GM08714 (cell line): ENCODE measurements around the gene CYP26C1.

Experiments
- H3K4me3 ChIP-seq: fragments of 200-500 bp; sonication (Bioruptor generic); 2 replicates; pipeline ENCODE4 v1.5.1; 2014; ENCODE audit warnings: mild to moderate bottlenecking, low read length, inconsistent platforms
- ZNF274 ChIP-seq: IDR thresholded peaks from 2 replicates; pipeline ENCODE4 v1.6.1; 2012; ENCODE audit warnings: mild to moderate bottlenecking, low read depth, low read length

The CYP26C1 gene

DNA sequence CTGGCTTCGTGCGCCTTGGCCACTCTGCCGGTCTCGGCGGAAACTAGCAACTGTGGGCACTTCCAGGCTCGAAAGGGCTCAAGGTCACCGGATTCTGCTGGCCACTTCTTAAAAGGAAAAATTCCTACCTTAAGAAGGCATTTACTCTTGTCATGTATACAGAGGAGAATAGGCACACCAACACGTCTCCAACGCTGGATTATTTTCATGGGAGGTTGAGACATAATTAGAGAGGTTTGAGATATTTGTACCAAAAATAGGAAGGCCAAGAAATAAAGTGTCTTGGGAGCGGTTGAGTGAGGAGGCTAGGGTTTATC is 8.6 kb downstream of the CYP26C1 start:
- TF ChIP-seq ZNF274, result no peak

DNA sequence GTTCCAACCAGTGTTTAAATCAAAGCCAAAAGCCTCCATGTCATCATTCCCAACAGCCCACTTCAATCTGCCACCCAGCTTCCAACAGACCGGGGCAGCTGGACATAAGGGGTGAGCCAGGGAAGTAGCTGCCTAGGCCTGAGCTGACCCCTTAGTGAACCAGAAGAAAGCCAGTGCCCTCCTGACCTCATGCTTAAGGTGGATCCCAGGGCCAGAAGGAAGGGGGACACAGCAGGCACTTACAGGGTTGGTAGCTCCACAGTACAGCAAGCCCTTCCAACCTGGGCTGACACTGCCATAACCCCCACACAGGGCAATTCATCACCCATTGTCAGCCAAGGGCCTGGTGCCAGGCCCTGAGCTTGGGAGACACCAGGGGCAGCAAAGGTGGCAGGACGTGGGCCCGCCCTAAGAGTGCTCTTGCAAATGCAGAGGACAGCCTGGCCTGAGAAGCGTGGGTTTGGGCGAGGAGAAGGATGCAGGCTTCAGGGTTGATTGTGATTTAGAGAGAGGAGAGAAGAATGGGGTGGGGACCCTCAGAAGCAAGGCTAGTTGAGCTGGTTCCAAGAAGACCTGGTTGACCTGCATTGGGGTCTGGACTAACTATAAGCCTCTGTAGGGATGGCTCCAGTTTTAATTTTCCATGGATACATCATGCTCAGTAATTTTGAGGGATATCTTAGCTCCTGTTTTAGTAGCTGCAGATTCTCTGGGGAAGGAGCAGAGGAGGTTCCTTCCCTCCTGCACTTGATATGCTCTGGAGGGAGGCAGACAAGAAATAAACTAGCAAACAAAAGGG is 10.0 kb downstream of the CYP26C1 start:
- no peak for TF ChIP-seq ZNF274
- no peak overlapping the region for H3K4me3 ChIP-seq

More for the DNA sequence above, 8.6 kb downstream of the CYP26C1 start:
- no peak overlapping the region for H3K4me3 ChIP-seq

DNA sequence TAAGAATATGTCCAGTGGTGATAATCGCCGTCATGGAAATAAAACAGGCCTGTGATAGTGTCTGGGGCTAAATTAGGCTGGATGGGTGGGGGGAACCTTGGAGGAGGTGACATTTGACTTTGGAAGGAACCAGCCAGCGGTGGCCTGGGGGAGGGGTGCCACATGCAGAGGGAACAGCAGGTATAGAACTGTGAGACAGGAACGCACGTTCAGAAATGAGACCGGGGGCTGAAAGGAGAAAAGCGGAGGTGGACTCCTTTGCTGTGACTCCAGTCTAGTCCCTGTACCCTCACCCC is 10.5 kb downstream of the CYP26C1 start:
- no peak overlapping the region for H3K4me3 ChIP-seq
- no peak for TF ChIP-seq ZNF274

DNA sequence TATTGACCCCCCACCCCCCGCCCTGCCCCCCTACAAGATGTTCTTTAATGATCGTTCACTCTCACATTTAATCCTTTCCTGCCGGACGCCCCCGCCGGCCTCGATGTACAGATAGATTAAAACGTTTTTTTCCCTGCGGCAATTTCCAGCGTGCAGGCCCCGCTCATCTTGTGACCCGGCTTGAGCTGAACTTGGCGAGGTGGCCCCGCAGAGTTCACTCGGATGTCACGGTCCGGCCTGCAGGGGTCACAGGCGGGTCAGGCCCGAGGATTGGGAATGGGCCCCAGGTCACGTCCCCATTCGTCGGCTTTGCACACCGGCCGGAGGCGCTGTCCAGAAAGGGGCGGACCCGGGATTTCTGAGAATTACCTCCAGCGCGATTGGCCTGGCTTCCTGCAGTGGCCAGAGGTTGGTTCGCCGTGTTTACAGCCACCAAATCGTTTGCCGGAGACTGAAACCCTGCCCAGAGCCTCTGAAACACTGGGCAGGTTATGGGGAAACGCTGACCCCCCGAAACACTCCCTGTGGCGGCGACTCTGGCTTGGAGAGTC is 11.2 kb downstream of the CYP26C1 start:
- H3K4me3 ChIP-seq, result peak overlapping the region; percentile 2; the same call in 1 of the 2 replicates
- TF ChIP-seq ZNF274, result no peak

DNA sequence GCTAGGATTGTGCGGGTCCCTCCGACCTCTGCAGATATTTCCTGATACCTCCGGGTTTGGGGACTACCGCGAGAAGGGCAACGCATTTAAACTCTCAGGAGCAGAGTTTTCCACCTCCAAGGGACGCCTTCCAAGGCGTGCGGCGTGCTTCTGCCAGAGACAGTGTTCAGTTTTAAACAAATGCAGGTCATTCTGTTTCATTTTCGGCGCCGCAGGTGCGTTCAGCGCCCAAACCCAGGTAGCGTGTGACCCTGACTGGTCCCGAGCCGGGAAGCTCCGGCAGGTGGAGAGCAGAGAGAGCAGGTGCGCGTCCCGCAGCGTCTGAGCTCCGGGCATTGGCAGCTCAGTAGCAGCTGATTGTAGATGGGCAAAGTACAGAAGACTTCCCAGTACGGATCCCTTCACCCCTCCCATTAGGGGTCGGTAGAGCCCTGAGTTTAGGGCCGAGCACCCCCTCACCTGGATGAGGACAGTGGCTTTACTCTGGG is 11.7 kb downstream of the CYP26C1 start:
- H3K4me3 ChIP-seq, result peak overlapping the region; percentile 2; the same call in 1 of the 2 replicates
- no peak for TF ChIP-seq ZNF274

DNA sequence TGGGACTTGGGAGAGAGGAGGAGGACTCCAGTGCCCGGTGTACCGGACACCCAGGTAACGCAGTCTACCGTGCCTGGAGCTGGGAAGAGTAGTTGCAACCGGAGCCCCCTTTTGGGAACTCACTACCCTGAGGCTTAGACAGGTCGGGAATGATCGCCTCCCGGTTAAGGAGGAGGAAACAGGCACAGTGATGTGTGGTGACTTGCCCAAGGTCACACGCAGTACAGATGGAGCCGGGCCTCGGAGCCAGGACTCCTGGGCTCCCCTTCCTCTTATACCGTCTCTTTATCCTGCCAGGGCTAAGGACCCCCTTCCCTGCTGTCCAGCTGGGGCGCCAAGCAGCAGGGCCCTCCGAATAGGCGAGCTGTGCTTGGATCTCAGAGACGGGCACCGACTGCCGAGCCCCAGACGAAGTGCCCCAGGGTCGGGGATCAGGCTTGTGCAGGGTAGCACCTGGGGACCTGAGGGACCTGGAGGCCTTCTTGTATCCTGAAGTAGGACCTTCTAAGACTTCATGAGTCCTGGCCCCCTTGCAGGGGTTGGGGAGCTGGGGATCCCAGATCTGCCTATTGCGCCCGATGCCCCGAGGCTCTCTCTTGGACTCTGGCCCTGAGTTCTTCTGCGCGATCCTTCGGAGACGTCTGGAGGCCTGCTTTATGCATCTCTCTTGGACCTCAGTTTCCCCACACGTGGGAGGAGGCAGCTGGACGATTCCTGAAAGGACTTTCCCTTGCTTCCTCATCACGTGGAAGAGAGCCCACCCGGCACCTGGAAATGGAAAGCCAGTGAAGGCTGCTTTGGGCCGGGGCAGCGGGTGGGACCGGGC is 12.3 kb downstream of the CYP26C1 start:
- peak overlapping the region; percentile 22 for H3K4me3 ChIP-seq
- no peak for TF ChIP-seq ZNF274

DNA sequence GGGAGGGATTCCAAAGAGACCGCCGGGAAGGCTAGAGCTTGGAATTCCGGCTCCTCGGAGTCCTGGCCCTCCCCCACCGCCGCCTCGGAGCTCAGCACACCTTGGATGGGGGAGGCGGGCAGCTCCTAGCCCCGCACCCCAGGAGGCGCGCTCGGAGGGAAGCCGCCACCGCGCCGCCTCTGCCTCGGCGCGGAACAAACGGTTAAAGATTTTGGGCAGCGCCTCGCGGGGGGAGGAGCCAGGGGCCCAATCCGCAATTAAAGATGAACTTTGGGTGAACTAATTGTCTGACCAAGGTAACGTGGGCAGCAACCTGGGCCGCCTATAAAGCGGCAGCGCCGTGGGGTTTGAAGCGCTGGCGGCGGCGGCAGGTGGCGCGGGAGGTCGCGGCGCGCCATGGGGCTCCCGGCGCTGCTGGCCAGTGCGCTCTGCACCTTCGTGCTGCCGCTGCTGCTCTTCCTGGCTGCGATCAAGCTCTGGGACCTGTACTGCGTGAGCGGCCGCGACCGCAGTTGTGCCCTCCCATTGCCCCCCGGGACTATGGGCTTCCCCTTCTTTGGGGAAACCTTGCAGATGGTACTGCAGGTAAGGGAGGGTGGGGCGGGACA is 13.0 kb downstream of the CYP26C1 start, which contains the start of gene CYP26A1:
TSS of gene CYP26A1 (plus strand) at position 355 of the 608 bp plus-strand sequence. CDS start at position 397, 42 bp downstream.
- TF ChIP-seq ZNF274, result no peak
- H3K4me3 ChIP-seq, result peak within 1 kb of the TSS; percentile 22

DNA sequence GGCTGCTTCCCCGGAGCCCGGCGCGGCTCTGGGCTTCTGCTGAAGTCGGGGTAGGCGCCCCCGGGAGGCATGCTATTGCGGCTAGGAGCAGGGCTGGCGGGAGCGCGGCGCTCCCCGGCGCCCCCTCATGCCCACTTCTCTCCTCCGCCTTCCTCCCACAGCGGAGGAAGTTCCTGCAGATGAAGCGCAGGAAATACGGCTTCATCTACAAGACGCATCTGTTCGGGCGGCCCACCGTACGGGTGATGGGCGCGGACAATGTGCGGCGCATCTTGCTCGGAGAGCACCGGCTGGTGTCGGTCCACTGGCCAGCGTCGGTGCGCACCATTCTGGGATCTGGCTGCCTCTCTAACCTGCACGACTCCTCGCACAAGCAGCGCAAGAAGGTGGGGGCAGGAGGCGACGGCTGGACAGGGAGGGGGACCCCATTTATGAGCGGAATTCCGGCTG is 13.6 kb downstream of the CYP26C1 start:
- no peak for TF ChIP-seq ZNF274
- no peak overlapping the region; the same call in 1 of the 2 replicates for H3K4me3 ChIP-seq

DNA sequence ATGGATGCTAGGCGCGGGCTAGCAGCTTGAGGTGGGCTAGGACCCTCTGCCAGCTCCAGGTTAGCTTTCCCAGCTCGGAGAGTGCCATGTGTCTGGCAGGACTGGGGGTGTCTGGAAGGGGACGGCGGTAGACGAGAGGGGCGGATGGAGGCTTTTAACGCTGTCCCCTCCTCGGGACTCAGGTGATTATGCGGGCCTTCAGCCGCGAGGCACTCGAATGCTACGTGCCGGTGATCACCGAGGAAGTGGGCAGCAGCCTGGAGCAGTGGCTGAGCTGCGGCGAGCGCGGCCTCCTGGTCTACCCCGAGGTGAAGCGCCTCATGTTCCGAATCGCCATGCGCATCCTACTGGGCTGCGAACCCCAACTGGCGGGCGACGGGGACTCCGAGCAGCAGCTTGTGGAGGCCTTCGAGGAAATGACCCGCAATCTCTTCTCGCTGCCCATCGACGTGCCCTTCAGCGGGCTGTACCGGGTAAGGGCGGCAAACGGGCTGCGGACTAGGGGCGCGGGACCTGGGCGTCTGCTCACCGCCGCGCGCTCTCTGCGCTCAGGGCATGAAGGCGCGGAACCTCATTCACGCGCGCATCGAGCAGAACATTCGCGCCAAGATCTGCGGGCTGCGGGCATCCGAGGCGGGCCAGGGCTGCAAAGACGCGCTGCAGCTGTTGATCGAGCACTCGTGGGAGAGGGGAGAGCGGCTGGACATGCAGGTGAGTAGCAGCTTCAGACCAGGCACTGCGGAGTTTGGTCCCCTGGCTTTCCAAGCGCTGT is 14.2 kb downstream of the CYP26C1 start:
- TF ChIP-seq ZNF274, result no peak
- H3K4me3 ChIP-seq, result no peak overlapping the region; the same call in 1 of the 2 replicates

DNA sequence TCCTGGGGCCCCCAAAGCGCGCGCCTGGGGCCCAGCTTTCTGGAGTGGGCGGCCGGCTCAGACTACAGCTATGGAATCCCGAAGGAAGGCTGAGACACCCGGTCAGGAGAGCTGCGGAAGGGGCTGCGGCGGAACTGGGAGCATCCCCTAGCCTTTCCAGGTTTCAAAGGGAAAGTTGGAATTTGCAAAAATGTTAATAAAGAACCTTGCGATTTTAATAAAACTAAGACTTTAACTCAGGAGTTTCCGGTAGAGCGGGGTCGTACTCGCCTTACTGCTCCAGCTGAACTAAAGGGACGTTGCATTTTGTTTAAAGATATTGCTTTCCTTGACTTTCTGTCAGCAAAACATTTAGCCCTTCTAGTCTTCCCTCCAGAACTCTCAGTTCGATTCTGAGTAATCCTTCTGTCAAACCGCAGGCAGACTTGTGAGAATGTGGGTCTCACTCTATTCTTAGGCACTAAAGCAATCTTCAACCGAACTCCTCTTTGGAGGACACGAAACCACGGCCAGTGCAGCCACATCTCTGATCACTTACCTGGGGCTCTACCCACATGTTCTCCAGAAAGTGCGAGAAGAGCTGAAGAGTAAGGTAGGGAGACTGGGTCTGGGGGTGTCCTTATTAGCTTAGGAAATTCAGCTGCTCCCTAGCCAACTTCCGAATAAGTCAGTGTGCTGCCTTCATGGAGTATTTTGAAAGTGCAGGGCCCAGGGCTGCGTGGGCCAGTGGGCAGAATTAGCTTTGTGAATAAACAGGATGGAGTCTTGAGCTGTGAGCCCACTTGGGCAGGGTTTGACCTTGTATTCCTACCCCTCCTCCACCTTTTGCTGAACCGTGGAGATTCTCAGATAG is 15.0 kb downstream of the CYP26C1 start:
- TF ChIP-seq ZNF274, result no peak
- no peak overlapping the region; the same call in 1 of the 2 replicates for H3K4me3 ChIP-seq

DNA sequence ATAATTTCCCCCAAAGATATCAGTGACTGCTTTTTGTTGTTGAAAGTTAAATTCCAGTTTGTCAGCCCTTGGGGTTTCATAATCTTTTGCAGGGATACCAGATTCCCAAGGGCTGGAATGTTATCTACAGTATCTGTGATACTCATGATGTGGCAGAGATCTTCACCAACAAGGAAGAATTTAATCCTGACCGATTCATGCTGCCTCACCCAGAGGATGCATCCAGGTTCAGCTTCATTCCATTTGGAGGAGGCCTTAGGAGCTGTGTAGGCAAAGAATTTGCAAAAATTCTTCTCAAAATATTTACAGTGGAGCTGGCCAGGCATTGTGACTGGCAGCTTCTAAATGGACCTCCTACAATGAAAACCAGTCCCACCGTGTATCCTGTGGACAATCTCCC is 16.3 kb downstream of the CYP26C1 start:
- H3K4me3 ChIP-seq, result no peak overlapping the region
- TF ChIP-seq ZNF274, result no peak

DNA sequence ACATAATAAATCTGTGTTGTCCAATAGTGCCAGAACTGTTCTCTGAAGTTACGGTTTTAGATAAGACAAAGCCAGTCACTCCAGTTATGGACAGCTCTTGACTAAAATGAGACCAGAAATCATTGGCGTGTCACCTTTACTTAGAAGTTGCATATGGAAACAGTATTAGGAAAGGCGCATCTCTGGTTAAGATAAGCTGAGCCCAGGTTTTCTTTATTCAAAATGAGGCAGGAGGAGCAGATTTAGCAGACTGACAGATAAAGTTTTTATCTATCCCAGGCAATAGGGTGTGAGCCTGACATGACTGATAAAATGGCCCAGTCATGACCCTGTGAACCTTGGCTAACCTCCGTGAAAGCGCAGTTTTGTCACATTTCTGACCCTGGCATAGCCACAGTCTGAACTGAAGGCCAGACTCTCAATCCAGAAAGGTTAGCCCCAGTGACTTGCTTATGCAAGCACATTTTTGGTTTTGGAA is 17.3 kb downstream of the CYP26C1 start:
- H3K4me3 ChIP-seq, result no peak overlapping the region
- no peak for TF ChIP-seq ZNF274
